DND-41 (cell line): ENCODE results near the gene PCLO.

Experiments
- EZH2 ChIP-seq: IDR thresholded peaks from 3 replicates; pipeline ENCODE4 v1.6.1; 2012; ENCODE audit warnings: borderline replicate concordance, low read depth, mild to moderate bottlenecking, moderate library complexity, low read length, inconsistent platforms; ENCODE audit not compliant: severe bottlenecking
- TF ChIP-seq, protein P1 (sequence below): IDR thresholded peaks from 2 replicates; pipeline ENCODE4 v1.5.1; 2012; ENCODE audit warnings: borderline replicate concordance, low read length, moderate library complexity, mild to moderate bottlenecking; ENCODE audit not compliant: poor library complexity, severe bottlenecking; ENCODE audit errors: extremely low read depth

DNA sequence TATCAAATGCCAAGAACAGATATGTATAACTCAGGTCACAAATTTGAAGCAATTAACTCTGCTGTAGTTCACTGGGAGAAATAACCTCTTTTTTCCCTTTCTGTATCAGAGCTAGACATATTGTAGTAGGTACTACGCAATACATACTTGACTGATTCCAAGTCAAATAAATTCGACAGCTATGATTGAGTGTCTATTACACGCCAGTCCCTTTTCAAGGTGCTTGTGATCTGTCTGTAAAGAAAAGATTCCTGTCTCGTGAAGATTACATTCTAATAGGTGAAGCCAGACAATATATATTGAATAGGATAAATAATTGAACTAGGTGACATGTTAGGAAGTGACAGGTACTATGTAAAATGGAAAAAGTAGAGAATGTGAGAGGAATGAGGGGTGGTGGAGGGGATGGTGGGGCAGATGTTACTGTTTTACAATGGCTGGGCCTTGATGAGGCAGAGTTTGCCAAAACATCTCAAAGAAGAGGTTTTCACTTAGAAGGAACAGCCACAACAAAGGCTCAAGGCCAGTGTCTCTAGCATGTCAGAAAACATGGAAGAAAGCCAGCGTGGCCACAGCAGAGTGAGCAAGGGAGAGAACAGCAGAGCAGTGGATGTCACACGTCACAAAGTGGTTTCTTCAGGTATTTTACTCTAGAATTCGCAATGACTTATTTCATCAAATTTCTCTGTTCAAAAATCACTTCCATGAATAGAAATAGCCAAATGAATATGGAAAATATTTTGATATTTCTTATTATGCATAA lies 436.5 kb downstream of the PCLO start:
- TF ChIP-seq, protein P1, sequence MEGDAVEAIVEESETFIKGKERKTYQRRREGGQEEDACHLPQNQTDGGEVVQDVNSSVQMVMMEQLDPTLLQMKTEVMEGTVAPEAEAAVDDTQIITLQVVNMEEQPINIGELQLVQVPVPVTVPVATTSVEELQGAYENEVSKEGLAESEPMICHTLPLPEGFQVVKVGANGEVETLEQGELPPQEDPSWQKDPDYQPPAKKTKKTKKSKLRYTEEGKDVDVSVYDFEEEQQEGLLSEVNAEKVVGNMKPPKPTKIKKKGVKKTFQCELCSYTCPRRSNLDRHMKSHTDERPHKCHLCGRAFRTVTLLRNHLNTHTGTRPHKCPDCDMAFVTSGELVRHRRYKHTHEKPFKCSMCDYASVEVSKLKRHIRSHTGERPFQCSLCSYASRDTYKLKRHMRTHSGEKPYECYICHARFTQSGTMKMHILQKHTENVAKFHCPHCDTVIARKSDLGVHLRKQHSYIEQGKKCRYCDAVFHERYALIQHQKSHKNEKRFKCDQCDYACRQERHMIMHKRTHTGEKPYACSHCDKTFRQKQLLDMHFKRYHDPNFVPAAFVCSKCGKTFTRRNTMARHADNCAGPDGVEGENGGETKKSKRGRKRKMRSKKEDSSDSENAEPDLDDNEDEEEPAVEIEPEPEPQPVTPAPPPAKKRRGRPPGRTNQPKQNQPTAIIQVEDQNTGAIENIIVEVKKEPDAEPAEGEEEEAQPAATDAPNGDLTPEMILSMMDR = no peak
- TF ChIP-seq EZH2 = no peak
